Liver (tissue), 3 donors: ENCODE data around the gene TLK2.
"Not testable (repeated sequence)": the region's sequence is repeated elsewhere in the genome, so short reads cannot be mapped to it uniquely, and the experiment has no call there.

ENCODE experiments used
- EGR1 ChIP-seq, 2 donors: IDR thresholded peaks; 2 replicates each; pipeline ENCODE4 v1.6.1; 2016 to 2018; ENCODE audit warnings: antibody characterized with exemption in 2 of 2, low read depth in 2 of 2
- RAD21 ChIP-seq, 2 donors: IDR thresholded peaks; 2 replicates each; pipeline ENCODE4 v1.6.1; 2016; ENCODE audit warnings: antibody characterized with exemption in 2 of 2, mild to moderate bottlenecking in 2 of 2
- TF ChIP-seq, protein P1 (sequence below): fragments of 150-350 bp; IDR thresholded peaks from 2 replicates; pipeline ENCODE4 v1.5.1; 2017; ENCODE audit warnings: improper control_type of control experiment, low read depth, low read length; ENCODE audit not compliant: missing input control
- donor health status: healthy.
- donor health status: healthy.

DNA sequence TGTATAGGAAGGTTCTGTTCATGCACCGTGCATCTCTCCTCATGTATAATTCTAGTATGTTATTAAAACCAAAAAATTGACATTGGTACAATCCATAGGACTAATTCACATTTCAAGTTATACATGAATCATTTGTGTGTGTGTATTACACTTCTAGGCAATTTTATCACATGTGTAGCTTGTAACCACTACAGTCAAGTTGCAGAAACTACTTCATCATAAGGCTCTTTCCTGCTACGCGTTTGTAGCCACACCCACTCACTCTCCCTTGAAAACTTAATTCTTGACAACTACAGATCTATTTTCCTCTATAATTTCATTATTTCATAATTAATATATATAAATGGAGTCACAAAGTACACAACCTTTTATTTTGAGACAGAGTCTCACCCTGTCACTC, 32.4 kb downstream of the TLK2 start:
- TF ChIP-seq EGR1 (IDR thresholded peaks at IDR 0.05; ENCODE audit: low read depth in 2 of 2); RAD21 (IDR thresholded peaks at IDR 0.05): not testable (repeated sequence)
- TF ChIP-seq, protein P1, sequence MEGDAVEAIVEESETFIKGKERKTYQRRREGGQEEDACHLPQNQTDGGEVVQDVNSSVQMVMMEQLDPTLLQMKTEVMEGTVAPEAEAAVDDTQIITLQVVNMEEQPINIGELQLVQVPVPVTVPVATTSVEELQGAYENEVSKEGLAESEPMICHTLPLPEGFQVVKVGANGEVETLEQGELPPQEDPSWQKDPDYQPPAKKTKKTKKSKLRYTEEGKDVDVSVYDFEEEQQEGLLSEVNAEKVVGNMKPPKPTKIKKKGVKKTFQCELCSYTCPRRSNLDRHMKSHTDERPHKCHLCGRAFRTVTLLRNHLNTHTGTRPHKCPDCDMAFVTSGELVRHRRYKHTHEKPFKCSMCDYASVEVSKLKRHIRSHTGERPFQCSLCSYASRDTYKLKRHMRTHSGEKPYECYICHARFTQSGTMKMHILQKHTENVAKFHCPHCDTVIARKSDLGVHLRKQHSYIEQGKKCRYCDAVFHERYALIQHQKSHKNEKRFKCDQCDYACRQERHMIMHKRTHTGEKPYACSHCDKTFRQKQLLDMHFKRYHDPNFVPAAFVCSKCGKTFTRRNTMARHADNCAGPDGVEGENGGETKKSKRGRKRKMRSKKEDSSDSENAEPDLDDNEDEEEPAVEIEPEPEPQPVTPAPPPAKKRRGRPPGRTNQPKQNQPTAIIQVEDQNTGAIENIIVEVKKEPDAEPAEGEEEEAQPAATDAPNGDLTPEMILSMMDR: not testable (repeated sequence)
